ENCODE results near the gene L3MBTL2. TPM values are rescaled to one million over a fixed set of nuclear protein-coding genes. Genes with fewer than 3 reads are reported as not detected.
A peak's percentile ranks its signal among the peaks of the same experiment; 100 is the strongest.

The L3MBTL2 gene
- total and polyA plus RNA-seq, 2 of the 13 experiments (the other 11 are each of a cell fraction or from before 2014, with no cell fraction given), result 13.8 to 33.7 TPM

GRCh38 chr22:41197038-41197972, 7.8 kb upstream of the L3MBTL2 start (continued):
- no peak for TF ChIP-seq AHDC1 (CRISPR knock-in tag; IDR thresholded peaks at IDR 0.05; ENCODE audit: borderline replicate concordance)
- TF ChIP-seq AKNA (CRISPR knock-in tag; IDR thresholded peaks at IDR 0.05; ENCODE audit: borderline replicate concordance), result no peak
- TF ChIP-seq TEAD3 (CRISPR knock-in tag; optimal IDR thresholded peaks at IDR 0.05; ENCODE audit: borderline replicate concordance), result no peak
- no peak for TF ChIP-seq CAMTA2 (CRISPR knock-in tag; IDR thresholded peaks at IDR 0.05; ENCODE audit: borderline replicate concordance)
- no peak for TF ChIP-seq ZNF24 (IDR thresholded peaks at IDR 0.05)
- TF ChIP-seq ZNF704 (CRISPR knock-in tag; IDR thresholded peaks at IDR 0.05; ENCODE audit: borderline replicate concordance), result no peak; the same call in 1 of the 2 replicates
- no peak for TF ChIP-seq FOXP4 (CRISPR knock-in tag; IDR thresholded peaks at IDR 0.05)
- TF ChIP-seq ZKSCAN5 (CRISPR knock-in tag; IDR thresholded peaks at IDR 0.05), result no peak
- no peak for TF ChIP-seq ZBTB37 (CRISPR knock-in tag; IDR thresholded peaks at IDR 0.05)
- no peak for TF ChIP-seq TBL1XR1 (IDR thresholded peaks at IDR 0.05; ENCODE audit: borderline replicate concordance, low read length, partially characterized antibody)
- peak; percentile 47; the same call in 1 of the 2 replicates for TF ChIP-seq ZNF768 (CRISPR knock-in tag; IDR thresholded peaks at IDR 0.05)
- no peak for TF ChIP-seq ZFY (CRISPR knock-in tag; IDR thresholded peaks at IDR 0.05)
